Measurements from ENCODE around the gene SRSF7.

DNA sequence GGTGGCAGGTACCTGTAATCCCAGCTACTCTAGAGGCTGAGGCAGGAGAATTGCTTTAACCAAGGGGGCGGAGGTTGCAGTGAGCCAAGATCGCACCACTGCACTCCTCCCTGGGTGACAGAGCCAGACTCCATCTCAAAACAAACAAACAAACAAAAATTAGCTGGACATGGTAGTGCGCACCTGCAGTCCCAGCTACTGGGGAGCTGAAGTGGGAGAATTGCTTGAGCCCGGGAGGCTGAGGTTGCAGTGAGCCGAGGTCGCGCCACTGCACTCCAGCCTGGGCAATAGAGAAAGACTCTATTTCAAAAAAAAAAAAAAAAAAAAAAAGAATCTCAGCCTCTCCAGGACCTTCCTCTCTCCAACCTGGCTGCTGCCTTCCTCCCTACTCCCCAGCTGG, 20.1 kb downstream of the SRSF7 start:
- TF ChIP-seq GABPA (IDR thresholded peaks at IDR 0.05 in 1 of 2, conservative IDR thresholded peaks at IDR 0.05 in 1 of 2): no peak
- TF ChIP-seq, protein P1, sequence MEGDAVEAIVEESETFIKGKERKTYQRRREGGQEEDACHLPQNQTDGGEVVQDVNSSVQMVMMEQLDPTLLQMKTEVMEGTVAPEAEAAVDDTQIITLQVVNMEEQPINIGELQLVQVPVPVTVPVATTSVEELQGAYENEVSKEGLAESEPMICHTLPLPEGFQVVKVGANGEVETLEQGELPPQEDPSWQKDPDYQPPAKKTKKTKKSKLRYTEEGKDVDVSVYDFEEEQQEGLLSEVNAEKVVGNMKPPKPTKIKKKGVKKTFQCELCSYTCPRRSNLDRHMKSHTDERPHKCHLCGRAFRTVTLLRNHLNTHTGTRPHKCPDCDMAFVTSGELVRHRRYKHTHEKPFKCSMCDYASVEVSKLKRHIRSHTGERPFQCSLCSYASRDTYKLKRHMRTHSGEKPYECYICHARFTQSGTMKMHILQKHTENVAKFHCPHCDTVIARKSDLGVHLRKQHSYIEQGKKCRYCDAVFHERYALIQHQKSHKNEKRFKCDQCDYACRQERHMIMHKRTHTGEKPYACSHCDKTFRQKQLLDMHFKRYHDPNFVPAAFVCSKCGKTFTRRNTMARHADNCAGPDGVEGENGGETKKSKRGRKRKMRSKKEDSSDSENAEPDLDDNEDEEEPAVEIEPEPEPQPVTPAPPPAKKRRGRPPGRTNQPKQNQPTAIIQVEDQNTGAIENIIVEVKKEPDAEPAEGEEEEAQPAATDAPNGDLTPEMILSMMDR (IDR thresholded peaks at IDR 0.05; ENCODE audit: low read depth, low read length, missing input control): no peak
- no peak for TF ChIP-seq SP1 (IDR thresholded peaks at IDR 0.05)
- no peak for TF ChIP-seq YY1 (IDR thresholded peaks at IDR 0.05)
- TF ChIP-seq, protein P2, sequence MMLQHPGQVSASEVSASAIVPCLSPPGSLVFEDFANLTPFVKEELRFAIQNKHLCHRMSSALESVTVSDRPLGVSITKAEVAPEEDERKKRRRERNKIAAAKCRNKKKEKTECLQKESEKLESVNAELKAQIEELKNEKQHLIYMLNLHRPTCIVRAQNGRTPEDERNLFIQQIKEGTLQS (IDR thresholded peaks at IDR 0.05): no peak
- TF ChIP-seq, protein P3, sequence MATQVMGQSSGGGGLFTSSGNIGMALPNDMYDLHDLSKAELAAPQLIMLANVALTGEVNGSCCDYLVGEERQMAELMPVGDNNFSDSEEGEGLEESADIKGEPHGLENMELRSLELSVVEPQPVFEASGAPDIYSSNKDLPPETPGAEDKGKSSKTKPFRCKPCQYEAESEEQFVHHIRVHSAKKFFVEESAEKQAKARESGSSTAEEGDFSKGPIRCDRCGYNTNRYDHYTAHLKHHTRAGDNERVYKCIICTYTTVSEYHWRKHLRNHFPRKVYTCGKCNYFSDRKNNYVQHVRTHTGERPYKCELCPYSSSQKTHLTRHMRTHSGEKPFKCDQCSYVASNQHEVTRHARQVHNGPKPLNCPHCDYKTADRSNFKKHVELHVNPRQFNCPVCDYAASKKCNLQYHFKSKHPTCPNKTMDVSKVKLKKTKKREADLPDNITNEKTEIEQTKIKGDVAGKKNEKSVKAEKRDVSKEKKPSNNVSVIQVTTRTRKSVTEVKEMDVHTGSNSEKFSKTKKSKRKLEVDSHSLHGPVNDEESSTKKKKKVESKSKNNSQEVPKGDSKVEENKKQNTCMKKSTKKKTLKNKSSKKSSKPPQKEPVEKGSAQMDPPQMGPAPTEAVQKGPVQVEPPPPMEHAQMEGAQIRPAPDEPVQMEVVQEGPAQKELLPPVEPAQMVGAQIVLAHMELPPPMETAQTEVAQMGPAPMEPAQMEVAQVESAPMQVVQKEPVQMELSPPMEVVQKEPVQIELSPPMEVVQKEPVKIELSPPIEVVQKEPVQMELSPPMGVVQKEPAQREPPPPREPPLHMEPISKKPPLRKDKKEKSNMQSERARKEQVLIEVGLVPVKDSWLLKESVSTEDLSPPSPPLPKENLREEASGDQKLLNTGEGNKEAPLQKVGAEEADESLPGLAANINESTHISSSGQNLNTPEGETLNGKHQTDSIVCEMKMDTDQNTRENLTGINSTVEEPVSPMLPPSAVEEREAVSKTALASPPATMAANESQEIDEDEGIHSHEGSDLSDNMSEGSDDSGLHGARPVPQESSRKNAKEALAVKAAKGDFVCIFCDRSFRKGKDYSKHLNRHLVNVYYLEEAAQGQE (IDR thresholded peaks at IDR 0.05): no peak
- TF ChIP-seq, protein P4, sequence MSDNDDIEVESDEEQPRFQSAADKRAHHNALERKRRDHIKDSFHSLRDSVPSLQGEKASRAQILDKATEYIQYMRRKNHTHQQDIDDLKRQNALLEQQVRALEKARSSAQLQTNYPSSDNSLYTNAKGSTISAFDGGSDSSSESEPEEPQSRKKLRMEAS (IDR thresholded peaks at IDR 0.05): no peak
- TF ChIP-seq RAD21 (IDR thresholded peaks at IDR 0.05): no peak
- TF ChIP-seq JUND (IDR thresholded peaks at IDR 0.05): no peak
- no peak for TF ChIP-seq FOXA1 (IDR thresholded peaks at IDR 0.05)
